NCI-H1436 treated with DMSO at 0.1 percent for 48 hours (cell line): ENCODE data around the gene CALN1.
"Not testable (repeated sequence)": the region's sequence is repeated elsewhere in the genome, so short reads cannot be mapped to it uniquely, and the experiment has no call there.

Source experiments
- DNase-seq: peaks from one replicate; lab custom pipeline; 2025; lab: John Stamatoyannopoulos, UW

Gene CALN1

GRCh38 chr7:71867626-71868025, 544.5 kb downstream of the CALN1 start:
- DNase-seq, result no peak

DNA sequence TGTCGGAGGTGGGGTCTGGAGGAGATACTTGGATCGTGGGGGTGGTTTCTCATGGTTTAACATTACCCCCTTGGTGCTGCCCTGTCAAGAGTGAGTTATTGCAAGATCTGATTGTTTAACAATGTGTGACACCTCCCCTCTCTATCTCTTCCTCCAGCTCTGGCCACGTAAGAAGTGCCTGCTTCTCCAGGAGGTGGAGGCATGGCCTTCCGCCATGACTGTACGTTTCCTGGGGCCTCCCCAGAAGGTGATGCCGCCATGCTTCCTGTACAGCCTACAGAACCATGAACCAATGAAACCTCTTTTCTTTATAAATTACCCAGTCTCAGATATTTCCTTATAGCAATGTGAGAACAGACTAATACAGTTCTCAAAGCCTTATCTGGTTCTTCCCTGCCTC, 547.0 kb downstream of the CALN1 start:
- no peak for DNase-seq

DNA sequence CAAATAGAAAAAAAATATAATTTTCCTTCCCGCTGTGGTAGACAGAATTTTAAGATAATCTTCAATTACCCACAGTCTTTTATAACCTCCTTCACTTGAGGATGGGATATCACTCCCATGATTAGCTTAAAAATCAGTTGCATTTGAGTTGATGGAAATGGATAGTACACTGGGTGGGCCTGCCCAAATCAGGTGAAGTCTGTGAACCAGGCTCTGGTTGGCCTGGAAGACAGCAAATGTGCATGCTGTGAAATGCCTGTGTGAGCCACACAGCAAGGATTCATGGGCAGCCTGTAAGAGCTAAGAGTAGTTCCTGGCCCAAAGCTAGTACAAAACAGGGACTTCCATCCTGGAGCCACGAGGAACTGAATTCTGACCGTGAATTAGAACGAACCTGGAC, 548.0 kb downstream of the CALN1 start:
- DNase-seq, result no peak

- DNase-seq, result no peak
Observed at GRCh38 chr7:71860572-71860971, 551.6 kb downstream of the CALN1 start.

DNA sequence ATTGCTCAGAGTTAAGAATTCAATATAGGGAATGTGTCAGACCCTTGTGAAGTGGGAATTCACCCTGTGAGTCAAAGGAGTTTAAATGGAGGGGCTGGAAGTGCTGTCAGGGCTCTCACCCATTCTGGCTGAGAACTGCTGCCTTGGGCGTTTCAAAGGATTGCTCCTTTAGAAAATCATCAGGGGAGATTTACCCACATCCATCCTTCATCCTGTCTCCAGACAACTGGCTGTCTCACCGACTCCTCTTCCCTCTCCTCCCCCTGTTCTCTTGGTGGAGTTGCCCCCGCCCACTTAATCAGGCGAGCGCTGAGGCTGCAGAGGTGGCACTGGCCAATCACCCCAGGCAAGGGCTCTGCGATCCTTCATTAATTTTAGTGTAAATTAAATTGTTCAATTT, 554.8 kb downstream of the CALN1 start:
- no peak for DNase-seq

DNA sequence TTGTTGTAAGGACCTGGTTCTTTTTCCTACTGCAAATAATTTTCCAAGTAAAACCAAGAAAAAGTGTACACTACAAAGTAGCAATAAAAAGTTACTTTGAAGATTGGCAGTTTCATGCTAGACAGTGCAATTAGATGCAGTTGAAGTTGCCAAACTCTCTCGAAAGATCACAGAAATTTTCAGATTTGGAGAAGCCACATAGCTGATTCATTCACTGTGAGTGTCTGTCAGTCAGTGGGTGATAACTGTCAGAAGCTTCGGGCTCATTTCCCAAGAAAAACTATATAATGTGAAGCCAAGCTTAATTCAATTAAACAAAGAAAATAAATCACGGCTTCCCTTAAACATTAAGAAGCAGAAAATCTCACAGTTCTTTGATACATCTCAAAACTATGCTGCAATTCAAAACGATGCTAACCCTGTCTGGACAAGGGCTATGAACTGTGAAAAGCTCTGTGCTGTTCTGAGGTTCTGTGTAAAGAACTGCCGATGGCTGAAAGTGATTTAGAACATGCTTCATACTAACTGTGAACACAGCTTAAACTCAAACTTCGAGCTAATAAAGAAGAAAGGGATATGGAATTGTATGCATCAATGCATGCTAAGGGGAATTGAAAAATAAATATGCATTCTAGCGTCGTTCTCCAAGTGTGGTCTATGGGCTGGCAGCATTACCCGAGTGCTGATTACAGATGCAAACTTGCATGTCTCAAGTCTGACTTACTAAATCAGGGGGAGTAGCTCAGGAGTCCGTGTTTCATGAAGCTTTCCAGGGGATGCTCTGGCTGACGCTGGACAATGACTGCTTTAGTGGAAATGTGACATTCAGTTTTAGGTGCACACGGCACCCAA, 557.4 kb downstream of the CALN1 start:
- no peak for DNase-seq

- DNase-seq, result no peak
Observed at GRCh38 chr7:71851776-71852498, 560.2 kb downstream of the CALN1 start.

- DNase-seq, result no peak
Observed at GRCh38 chr7:71846160-71846559, 566.0 kb downstream of the CALN1 start.

- DNase-seq, result no peak
Observed at GRCh38 chr7:71843676-71844075, 568.5 kb downstream of the CALN1 start.

GRCh38 chr7:71842786-71843185, 569.4 kb downstream of the CALN1 start:
- no peak for DNase-seq

GRCh38 chr7:71842381-71842780, 569.8 kb downstream of the CALN1 start:
- DNase-seq, result no peak

- DNase-seq, result no peak
Observed at GRCh38 chr7:71835056-71835455, 577.1 kb downstream of the CALN1 start.

GRCh38 chr7:71829515-71829914, 582.6 kb downstream of the CALN1 start:
- no peak for DNase-seq

- DNase-seq, result no peak
Observed at GRCh38 chr7:71828361-71828760, 583.8 kb downstream of the CALN1 start.

- no peak for DNase-seq
Observed at GRCh38 chr7:71826141-71826540, 586.0 kb downstream of the CALN1 start.

DNA sequence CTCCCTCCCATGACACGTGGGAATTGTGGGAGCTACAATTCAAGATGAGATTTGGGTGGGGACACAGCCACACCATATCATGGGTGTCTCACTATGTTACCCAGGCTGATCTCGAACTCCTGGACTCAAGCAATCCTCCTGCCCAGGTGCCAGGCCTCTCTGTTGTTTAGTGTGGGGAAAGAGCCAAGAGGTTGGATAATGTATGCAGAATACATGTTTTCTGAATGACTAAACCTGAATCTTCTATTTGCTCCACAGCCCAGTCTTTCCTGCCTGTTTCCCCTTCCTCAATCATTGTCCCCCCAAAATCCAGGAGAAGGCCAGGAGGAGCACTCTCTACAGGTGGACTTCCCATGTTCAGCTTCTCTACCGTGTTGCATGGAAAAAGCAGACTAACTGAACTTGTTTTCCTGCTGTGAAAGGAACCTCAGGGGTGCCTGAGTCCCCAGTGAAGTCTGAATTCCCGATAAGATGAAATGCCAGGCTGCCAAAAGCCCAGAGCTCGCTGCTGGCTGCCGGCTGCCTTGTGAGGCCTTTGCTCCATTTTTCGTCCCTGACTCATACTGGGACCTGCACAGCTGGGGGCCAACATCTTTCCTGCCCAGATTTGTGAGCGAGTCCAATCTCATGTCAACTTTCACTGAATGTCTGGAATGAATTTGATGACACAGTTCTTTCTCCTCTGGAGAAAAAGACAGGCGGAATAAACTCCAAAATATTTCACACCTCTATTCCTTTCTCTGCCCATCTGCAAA, 588.0 kb downstream of the CALN1 start:
- DNase-seq, result no peak

- not testable (repeated sequence) for DNase-seq
Observed at GRCh38 chr7:71822406-71822805, 589.7 kb downstream of the CALN1 start.

DNA sequence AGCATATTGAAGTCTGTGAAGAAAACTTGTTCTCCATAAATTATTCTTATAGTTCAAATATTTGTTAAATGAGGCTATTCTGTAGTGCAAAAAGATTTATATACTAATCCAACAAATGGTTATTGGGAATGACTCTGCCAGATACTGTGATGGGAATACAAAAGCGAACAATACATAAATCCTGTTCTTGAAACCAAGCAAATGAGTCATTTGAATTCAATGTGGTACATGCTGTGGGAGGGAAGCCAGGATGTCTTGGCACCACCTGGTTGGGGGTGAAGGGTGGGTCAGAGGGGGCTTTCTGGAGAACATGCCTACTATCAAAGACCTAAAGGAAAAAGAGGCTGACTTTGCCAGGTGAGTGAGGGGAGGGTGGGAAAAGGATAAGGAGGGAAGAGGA, 594.2 kb downstream of the CALN1 start:
- no peak for DNase-seq

GRCh38 chr7:71808115-71808514, 604.0 kb downstream of the CALN1 start:
- no peak for DNase-seq

DNA sequence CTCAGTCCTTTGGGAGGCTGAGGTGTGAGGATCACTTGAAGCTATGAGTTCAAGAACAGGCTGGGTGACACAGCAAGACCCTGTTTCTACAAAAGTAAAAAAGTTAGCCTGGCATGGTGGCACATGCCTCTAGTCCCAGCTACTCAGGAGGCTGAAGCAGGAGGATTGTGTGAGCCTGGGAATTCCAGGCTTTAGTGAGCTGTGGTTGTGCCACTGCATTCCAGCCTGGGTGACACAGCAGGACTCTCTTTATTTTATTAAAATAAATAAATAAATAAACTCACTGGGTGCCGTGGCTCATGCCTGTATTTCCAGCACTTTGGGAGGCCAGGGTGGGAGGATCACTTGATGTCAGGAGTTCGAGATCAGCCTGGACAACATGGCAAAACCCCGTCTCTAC, 607.9 kb downstream of the CALN1 start:
- no peak for DNase-seq

DNA sequence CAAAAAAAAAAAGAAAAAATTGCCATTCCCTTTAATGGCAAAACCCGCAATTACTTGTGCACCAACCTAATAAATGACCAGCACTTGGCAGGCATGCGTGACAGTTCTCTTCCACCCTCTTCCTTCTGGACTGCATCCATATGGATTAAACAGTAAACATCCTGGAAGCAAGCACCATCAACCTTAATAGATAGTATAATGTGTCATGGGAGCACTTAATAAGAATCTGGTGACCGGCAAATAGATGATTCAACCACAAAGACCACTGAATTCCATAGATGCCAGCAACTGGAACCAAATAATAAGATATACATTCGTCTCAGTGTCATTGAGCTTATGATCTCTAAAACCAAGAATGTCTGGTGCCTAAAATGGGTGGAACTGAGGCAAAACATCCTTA, 610.2 kb downstream of the CALN1 start:
- DNase-seq, result no peak

DNA sequence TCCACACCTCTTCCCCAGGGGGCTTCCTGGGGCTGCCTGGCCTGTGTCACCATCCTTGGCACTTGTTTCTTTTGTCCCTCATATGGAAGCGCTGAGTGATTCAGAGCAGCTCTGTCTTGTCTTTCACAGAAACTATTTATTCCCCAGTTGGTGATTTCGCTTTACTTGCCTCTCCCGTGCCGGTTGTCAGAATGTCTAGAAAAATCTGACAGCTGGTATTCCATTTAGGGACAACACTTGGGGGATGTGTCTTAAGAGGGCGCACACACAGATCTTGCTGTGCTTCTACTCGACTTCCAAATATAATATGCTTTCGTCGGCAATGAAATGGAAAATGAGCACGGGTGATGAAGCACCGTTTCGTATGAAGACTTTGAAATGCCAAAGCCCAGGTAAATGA, 611.8 kb downstream of the CALN1 start:
- DNase-seq, result no peak

- no peak for DNase-seq
Observed at GRCh38 chr7:71795410-71795809, 616.7 kb downstream of the CALN1 start.
